ENCODE measurements around the gene DCXR.

DCXR gene

DNA sequence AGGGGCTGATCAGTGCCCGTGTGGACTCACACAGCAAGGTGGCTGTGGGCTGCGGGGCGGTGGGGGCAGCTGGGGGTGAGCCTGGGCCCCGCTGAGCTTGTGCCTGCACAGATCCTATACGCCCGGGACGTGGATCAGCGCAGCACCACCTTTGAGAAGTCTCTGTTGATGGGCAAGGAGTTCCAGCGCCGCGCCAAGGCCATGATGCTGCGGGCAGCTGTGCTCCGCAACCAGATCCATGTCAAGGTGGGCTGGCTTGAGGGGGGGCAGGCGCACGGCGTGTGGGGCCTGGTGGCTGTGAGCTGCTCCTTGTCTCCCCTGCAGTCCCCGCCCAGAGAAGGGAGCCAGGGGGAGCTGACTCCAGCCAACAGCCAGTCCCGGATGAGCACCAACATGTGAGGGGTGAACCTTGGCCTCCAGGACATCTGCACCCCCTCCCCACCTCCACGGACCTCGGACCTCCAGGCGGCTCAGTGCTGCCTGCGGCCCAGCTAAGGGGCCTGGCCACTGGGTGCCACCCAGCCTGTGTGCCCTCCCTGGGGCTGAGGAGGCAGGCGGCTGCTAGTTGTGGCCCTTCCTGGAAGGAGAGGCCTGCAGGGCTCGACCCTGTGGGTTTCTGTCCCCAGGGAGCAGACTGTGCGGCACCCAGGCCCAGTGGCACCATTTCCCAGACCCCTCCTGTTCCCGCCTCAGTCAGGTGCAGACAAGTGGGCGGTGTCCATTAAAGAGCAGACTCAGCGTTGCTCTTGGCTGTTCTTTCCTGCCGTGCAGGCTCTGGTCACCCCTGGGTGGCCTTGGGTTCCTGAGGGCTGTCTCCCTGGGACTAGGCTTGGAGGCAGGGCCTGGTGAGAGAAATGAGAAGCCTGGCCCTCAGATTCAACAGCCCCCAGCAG, 19.5 kb upstream of the DCXR start:
- Histone ChIP-seq H3K9ac (ENCODE audit: insufficient read length, low read depth) (peak overlapping the region; percentile 13), H3K4me3 (ENCODE audit: insufficient read length, low read depth) (no peak overlapping the region), H3K9me3 (ENCODE audit: insufficient read depth, low read length) (no peaks in the 10 kb centered on the region), H3K36me3 (ENCODE audit: insufficient read depth, insufficient read length, low read length) (peaks cover 90% of the 10 kb centered on the region), H3K4me1 (ENCODE audit: insufficient read depth, insufficient read length) (peaks cover 18% of the 10 kb centered on the region), H3K27me3 (ENCODE audit: insufficient read depth, insufficient read length) (no peaks in the 10 kb centered on the region)
- TF ChIP-seq ZNF274 (IDR thresholded peaks at IDR 0.05; ENCODE audit: low read depth, low read length): no peak
- TF ChIP-seq YY1 (IDR thresholded peaks at IDR 0.05; ENCODE audit: insufficient read depth, insufficient read length): no peak
- no peak for TF ChIP-seq SUZ12 (IDR thresholded peaks at IDR 0.05; ENCODE audit: extremely low read depth, insufficient read depth, insufficient read length)
- no peak for DNase-seq (ENCODE audit: low read depth, low spot score)

GRCh38 chr17:82055965-82056728, 18.6 kb upstream of the DCXR start:
- H3K4me1 ChIP-seq (ENCODE audit: insufficient read depth, insufficient read length): peaks cover 18% of the 10 kb centered on the region
- H3K36me3 ChIP-seq (ENCODE audit: insufficient read depth, insufficient read length, low read length): peaks cover 82% of the 10 kb centered on the region
- no peaks in the 10 kb centered on the region for H3K9me3 ChIP-seq (ENCODE audit: insufficient read depth, low read length)
- no peak for DNase-seq (ENCODE audit: low read depth, low spot score)
- H3K4me3 ChIP-seq (ENCODE audit: insufficient read length, low read depth): no peak overlapping the region
- no peaks in the 10 kb centered on the region for H3K27me3 ChIP-seq (ENCODE audit: insufficient read depth, insufficient read length)
- peak overlapping the region; percentile 50 for H3K9ac ChIP-seq (ENCODE audit: insufficient read length, low read depth)
- TF ChIP-seq SUZ12 (IDR thresholded peaks at IDR 0.05; ENCODE audit: extremely low read depth, insufficient read depth, insufficient read length) (no peak), ZNF274 (IDR thresholded peaks at IDR 0.05; ENCODE audit: low read depth, low read length) (no peak), YY1 (IDR thresholded peaks at IDR 0.05; ENCODE audit: insufficient read depth, insufficient read length) (no peak)

DNA sequence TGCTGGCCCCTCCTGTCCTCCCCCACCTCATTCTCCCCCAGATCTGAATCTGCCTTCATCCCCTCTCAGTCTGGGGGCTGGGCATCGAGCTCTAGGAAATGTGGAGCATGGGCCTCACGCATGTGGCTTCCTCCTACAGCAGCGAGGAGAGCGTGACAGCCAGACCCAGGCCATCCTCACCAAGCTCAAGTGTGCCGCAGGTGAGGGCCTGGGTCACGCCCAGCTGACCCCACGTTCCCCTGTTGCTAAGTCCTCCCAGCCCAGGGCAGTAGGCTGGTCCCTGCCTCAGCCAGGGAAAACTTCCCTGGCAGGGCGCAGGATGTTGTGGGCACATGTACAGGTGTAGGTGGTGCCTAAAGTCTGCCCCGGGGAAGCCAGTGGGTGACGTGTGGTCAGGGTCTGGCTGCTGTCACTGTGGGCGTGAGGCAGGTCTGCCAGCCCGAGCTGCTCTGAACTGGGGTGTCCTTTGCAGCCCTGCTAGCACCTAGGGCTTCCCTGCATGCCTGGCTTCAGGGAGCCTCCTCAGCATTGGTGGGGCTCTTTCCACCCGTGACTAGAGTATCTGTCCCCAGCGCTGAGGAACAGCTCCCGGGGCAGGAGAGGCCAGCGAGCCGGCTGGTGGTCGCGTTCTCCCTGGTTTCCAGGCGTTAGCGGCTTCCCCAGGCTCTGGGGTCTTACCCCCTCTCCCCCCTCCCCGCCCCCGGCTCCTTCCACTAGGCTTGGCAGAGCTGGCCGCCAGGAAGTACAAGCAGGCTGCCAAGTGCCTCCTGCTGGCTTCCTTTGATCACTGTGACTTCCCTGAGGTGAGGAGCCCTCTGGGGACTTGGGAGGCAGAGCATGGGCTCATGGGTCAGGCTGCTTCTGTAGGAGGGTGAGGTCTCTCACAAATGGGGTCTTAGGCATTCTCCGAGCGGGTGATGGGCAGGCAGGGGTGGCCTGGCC, 17.8 kb upstream of the DCXR start:
- Histone ChIP-seq H3K36me3 (ENCODE audit: insufficient read depth, insufficient read length, low read length) (peaks cover 76% of the 10 kb centered on the region), H3K4me1 (ENCODE audit: insufficient read depth, insufficient read length) (peaks cover 26% of the 10 kb centered on the region), H3K9ac (ENCODE audit: insufficient read length, low read depth) (peak overlapping the region; percentile 50), H3K9me3 (ENCODE audit: insufficient read depth, low read length) (no peaks in the 10 kb centered on the region), H3K4me3 (ENCODE audit: insufficient read length, low read depth) (no peak overlapping the region), H3K27me3 (ENCODE audit: insufficient read depth, insufficient read length) (peaks cover 3% of the 10 kb centered on the region)
- no peak for TF ChIP-seq ZNF274 (IDR thresholded peaks at IDR 0.05; ENCODE audit: low read depth, low read length)
- TF ChIP-seq SUZ12 (IDR thresholded peaks at IDR 0.05; ENCODE audit: extremely low read depth, insufficient read depth, insufficient read length): no peak
- no peak for TF ChIP-seq YY1 (IDR thresholded peaks at IDR 0.05; ENCODE audit: insufficient read depth, insufficient read length)
- DNase-seq (ENCODE audit: low read depth, low spot score): no peak

DNA sequence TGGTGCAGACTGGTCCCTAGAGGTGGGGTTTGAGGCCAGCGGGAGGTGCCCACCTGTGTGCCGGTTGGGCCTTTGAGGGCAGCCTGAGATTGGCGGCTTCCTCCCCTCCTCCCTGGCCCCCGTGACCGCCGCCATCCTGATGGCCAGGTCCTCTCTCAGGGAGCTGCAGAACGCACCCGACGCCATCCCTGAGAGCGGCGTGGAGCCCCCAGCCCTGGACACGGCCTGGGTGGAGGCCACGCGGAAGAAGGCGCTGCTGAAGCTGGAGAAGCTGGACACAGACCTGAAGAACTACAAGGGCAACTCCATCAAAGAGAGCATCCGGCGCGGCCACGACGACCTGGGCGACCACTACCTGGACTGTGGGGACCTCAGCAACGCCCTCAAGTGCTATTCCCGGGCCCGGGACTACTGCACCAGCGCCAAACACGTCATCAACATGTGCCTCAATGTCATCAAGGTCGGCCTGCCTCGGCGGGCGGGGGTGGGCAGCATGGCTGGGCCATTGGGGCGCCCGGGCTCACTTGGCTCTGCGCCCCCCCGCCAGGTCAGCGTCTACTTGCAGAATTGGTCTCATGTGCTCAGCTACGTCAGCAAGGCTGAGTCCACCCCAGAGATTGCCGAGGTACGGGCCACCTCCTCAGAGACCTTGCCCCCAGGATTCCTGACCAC, 17.0 kb upstream of the DCXR start:
- TF ChIP-seq YY1 (IDR thresholded peaks at IDR 0.05; ENCODE audit: insufficient read depth, insufficient read length): no peak
- no peak for TF ChIP-seq ZNF274 (IDR thresholded peaks at IDR 0.05; ENCODE audit: low read depth, low read length)
- no peak for TF ChIP-seq SUZ12 (IDR thresholded peaks at IDR 0.05; ENCODE audit: extremely low read depth, insufficient read depth, insufficient read length)
- peaks cover 76% of the 10 kb centered on the region for H3K36me3 ChIP-seq (ENCODE audit: insufficient read depth, insufficient read length, low read length)
- H3K9ac ChIP-seq (ENCODE audit: insufficient read length, low read depth): no peak overlapping the region
- H3K4me1 ChIP-seq (ENCODE audit: insufficient read depth, insufficient read length): peaks cover 29% of the 10 kb centered on the region
- H3K27me3 ChIP-seq (ENCODE audit: insufficient read depth, insufficient read length): peaks cover 3% of the 10 kb centered on the region
- no peaks in the 10 kb centered on the region for H3K9me3 ChIP-seq (ENCODE audit: insufficient read depth, low read length)
- no peak overlapping the region for H3K4me3 ChIP-seq (ENCODE audit: insufficient read length, low read depth)
- no peak for DNase-seq (ENCODE audit: low read depth, low spot score)

DNA sequence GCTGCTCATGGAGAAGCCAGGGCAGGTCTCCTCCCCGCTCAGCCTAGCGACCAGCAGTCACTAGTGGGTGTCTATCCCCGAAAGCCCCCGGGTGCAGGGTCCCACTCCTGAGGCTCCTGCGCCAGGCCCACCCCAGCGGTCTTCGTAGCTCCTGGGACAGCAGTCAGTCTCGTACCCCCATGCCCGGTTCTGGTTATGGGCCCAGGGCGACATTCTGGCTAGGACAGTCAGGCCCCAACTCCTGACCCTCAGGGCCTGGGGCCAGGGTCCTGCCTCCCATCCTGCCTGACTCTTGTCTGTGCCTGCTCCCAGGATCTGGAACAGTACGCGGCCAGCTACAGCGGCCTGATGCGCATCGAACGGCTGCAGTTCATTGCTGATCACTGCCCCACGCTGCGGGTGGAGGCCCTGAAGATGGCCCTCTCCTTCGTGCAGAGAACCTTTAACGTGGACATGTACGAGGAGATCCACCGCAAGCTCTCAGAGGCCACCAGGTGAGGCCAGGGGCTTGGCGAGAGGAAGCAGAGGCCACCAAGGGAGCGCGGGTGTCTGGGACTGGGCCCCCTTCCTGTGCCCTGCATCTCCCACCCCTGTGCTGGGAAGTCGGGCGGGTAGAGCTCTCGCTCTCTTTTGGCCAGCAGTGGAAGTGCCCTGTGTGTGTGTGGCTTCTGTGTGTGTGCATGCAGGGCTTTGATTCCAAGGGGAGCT, 16.2 kb upstream of the DCXR start:
- TF ChIP-seq YY1 (IDR thresholded peaks at IDR 0.05; ENCODE audit: insufficient read depth, insufficient read length) (no peak), SUZ12 (IDR thresholded peaks at IDR 0.05; ENCODE audit: extremely low read depth, insufficient read depth, insufficient read length) (no peak), ZNF274 (IDR thresholded peaks at IDR 0.05; ENCODE audit: low read depth, low read length) (no peak)
- Histone ChIP-seq H3K36me3 (ENCODE audit: insufficient read depth, insufficient read length, low read length) (peaks cover 76% of the 10 kb centered on the region), H3K9ac (ENCODE audit: insufficient read length, low read depth) (peak overlapping the region; percentile 96), H3K27me3 (ENCODE audit: insufficient read depth, insufficient read length) (peaks cover 3% of the 10 kb centered on the region), H3K9me3 (ENCODE audit: insufficient read depth, low read length) (no peaks in the 10 kb centered on the region), H3K4me3 (ENCODE audit: insufficient read length, low read depth) (no peak overlapping the region), H3K4me1 (ENCODE audit: insufficient read depth, insufficient read length) (peaks cover 29% of the 10 kb centered on the region)
- DNase-seq (ENCODE audit: low read depth, low spot score): no peak

GRCh38 chr17:82053130-82053529, 15.6 kb upstream of the DCXR start:
- DNase-seq (ENCODE audit: low read depth, low spot score): no peak
- Histone ChIP-seq H3K27me3 (ENCODE audit: insufficient read depth, insufficient read length) (peaks cover 3% of the 10 kb centered on the region), H3K36me3 (ENCODE audit: insufficient read depth, insufficient read length, low read length) (peaks cover 76% of the 10 kb centered on the region), H3K4me1 (ENCODE audit: insufficient read depth, insufficient read length) (peaks cover 26% of the 10 kb centered on the region), H3K9me3 (ENCODE audit: insufficient read depth, low read length) (no peaks in the 10 kb centered on the region), H3K9ac (ENCODE audit: insufficient read length, low read depth) (peak overlapping the region; percentile 96), H3K4me3 (ENCODE audit: insufficient read length, low read depth) (peak overlapping the region; percentile 97)
- TF ChIP-seq SUZ12 (IDR thresholded peaks at IDR 0.05; ENCODE audit: extremely low read depth, insufficient read depth, insufficient read length): no peak

Measured in NT2/D1 (cell line).